Loucy (cell line): ENCODE results near the gene SLC6A9.

Experiments
- H2AFZ ChIP-seq: fragments of 200-600 bp; sonication (generic); 2 replicates; pipeline ENCODE4 v1.6.0; 2016; ENCODE audit warnings: antibody characterized with exemption, mild to moderate bottlenecking, low read length, moderate library complexity
- H3F3A ChIP-seq: fragments of 200-600 bp; 2 replicates; pipeline ENCODE4 v1.6.0; 2016; ENCODE audit warnings: antibody characterized with exemption, low read depth, mild to moderate bottlenecking
- H3K27me3 ChIP-seq: fragments of 200-600 bp; sonication (generic); 2 replicates; pipeline ENCODE4 v1.6.1; 2014; ENCODE audit warnings: low read length, mild to moderate bottlenecking; ENCODE audit not compliant: insufficient read depth, poor library complexity, severe bottlenecking
- H3K36me3 ChIP-seq: fragments of 200-600 bp; sonication (generic); 2 replicates; pipeline ENCODE4 v1.6.1; 2016; ENCODE audit warnings: low read length; ENCODE audit not compliant: insufficient read depth
- H3K4me1 ChIP-seq: fragments of 200-600 bp; sonication (generic); 2 replicates; pipeline ENCODE4 v1.5.1; 2014; ENCODE audit warnings: low read length, mild to moderate bottlenecking; ENCODE audit not compliant: insufficient read depth, poor library complexity, severe bottlenecking
- H3K4me2 ChIP-seq: fragments of 200-600 bp; sonication (generic); 2 replicates; pipeline ENCODE4 v1.6.0; 2014; ENCODE audit warnings: antibody characterized with exemption, low read length, low read depth, mild to moderate bottlenecking; ENCODE audit not compliant: poor library complexity, severe bottlenecking
- H3K4me3 ChIP-seq: fragments of 200-600 bp; sonication (generic); 2 replicates; pipeline ENCODE4 v1.5.1; 2014; ENCODE audit warnings: low read length, mild to moderate bottlenecking, mixed read lengths; ENCODE audit not compliant: poor library complexity, severe bottlenecking
- H3K79me2 ChIP-seq: fragments of 200-600 bp; sonication (generic); 2 replicates; pipeline ENCODE4 v1.6.1; 2014; ENCODE audit warnings: low read length; ENCODE audit not compliant: insufficient read depth
- H3K9ac ChIP-seq: fragments of 200-600 bp; sonication (generic); 2 replicates; pipeline ENCODE4 v1.6.0; 2014; ENCODE audit warnings: mild to moderate bottlenecking, low read depth, low read length, moderate library complexity; ENCODE audit not compliant: poor library complexity, severe bottlenecking
- H3K9me2 ChIP-seq: fragments of 200-600 bp; sonication (generic); replicated peaks from 2 replicates; pipeline ENCODE4 v1.6.1; 2016; ENCODE audit warnings: low read depth, low read length, mixed read lengths
- H3K9me3 ChIP-seq: fragments of 200-600 bp; sonication (generic); 2 replicates; pipeline ENCODE4 v1.6.1; 2014; ENCODE audit warnings: mild to moderate bottlenecking, antibody characterized with exemption, low read length, low read depth; ENCODE audit not compliant: insufficient read depth
- H4K20me1 ChIP-seq: fragments of 200-600 bp; sonication (generic); 2 replicates; pipeline ENCODE4 v1.6.0; 2014; ENCODE audit warnings: antibody characterized with exemption, low read length, mild to moderate bottlenecking; ENCODE audit not compliant: insufficient read depth, poor library complexity, severe bottlenecking
- CTCF ChIP-seq: fragments of 200-600 bp; sonication (generic); conservative IDR thresholded peaks from 2 replicates; pipeline ENCODE4 v1.5.1; 2014; ENCODE audit warnings: mild to moderate bottlenecking, antibody characterized with exemption, low read length
- EZH2phosphoT487 ChIP-seq: fragments of 200-600 bp; IDR thresholded peaks from 2 replicates; pipeline ENCODE4 v1.6.1; 2018; ENCODE audit warnings: antibody characterized with exemption, mild to moderate bottlenecking, moderate library complexity, borderline replicate concordance

SLC6A9 gene

GRCh38 chr1:43993206-43993914 is 37.9 kb downstream of the SLC6A9 start:
- Histone ChIP-seq H4K20me1 (no peaks in the 10 kb centered on the region), H3K4me3 (no peak overlapping the region), H3K4me2 (no peak overlapping the region), H3F3A (no peaks in the 10 kb centered on the region), H3K36me3 (no peaks in the 10 kb centered on the region), H3K9me3 (no peaks in the 10 kb centered on the region), H3K27me3 (no peaks in the 10 kb centered on the region), H3K4me1 (peaks cover 10% of the 10 kb centered on the region), H2AFZ (no peak overlapping the region), H3K79me2 (no peaks in the 10 kb centered on the region), H3K9ac (no peak overlapping the region), H3K9me2 (no peaks in the 10 kb centered on the region)
- TF ChIP-seq EZH2phosphoT487 (no peak), CTCF (no peak)

- no peaks in the 10 kb centered on the region for H3K27me3 ChIP-seq
- TF ChIP-seq CTCF, result no peak
- H3K36me3 ChIP-seq, result no peaks in the 10 kb centered on the region
- H4K20me1 ChIP-seq, result no peaks in the 10 kb centered on the region
- H3K4me3 ChIP-seq, result peak overlapping the region; percentile 74
- no peaks in the 10 kb centered on the region for H3K79me2 ChIP-seq
- peak overlapping the region; percentile 75 for H3K4me2 ChIP-seq
- H2AFZ ChIP-seq, result no peak overlapping the region; the same call in 1 of the 2 replicates
- H3K9ac ChIP-seq, result peak overlapping the region; percentile 61
- H3K9me2 ChIP-seq, result no peaks in the 10 kb centered on the region
- peaks cover 10% of the 10 kb centered on the region for H3K4me1 ChIP-seq
- no peaks in the 10 kb centered on the region for H3K9me3 ChIP-seq
- H3F3A ChIP-seq, result no peaks in the 10 kb centered on the region
Observed at GRCh38 chr1:43992232-43992995, 38.8 kb downstream of the SLC6A9 start.

GRCh38 chr1:43991476-43992231 is 39.6 kb downstream of the SLC6A9 start, which contains the start of gene CCDC24:
Gene CCDC24 (plus strand): TSS chr1:43991599. CDS start chr1:43991879, 280 bp downstream.
- TF ChIP-seq CTCF, result no peak
- no peak for TF ChIP-seq EZH2phosphoT487
- H3K4me2 ChIP-seq, result peak within 1 kb of the TSS; percentile 75
- H3K9ac ChIP-seq, result peak within 1 kb of the TSS; percentile 61
- H3K9me3 ChIP-seq, result no peaks in the 10 kb centered on the region
- H4K20me1 ChIP-seq, result no peaks in the 10 kb centered on the region
- H3K9me2 ChIP-seq, result no peaks in the 10 kb centered on the region
- H3K4me3 ChIP-seq, result peak within 1 kb of the TSS; percentile 74
- no peaks in the 10 kb centered on the region for H3F3A ChIP-seq
- H2AFZ ChIP-seq, result peak within 1 kb of the TSS; percentile 96
- no peaks in the 10 kb centered on the region for H3K79me2 ChIP-seq
- H3K36me3 ChIP-seq, result no peaks in the 10 kb centered on the region
- H3K27me3 ChIP-seq, result no peaks in the 10 kb centered on the region
- H3K4me1 ChIP-seq, result peaks cover 10% of the 10 kb centered on the region
